ENCODE data around the gene ATAD3C. TPM values are rescaled to one million over a fixed set of nuclear protein-coding genes. Genes with fewer than 3 reads are reported as not detected.
"Not testable (repeated sequence)": the region's sequence is repeated elsewhere in the genome, so short reads cannot be mapped to it uniquely, and the experiment has no call there.

ATAD3C gene
- total RNA-seq, 1 donor from 2014 or later: 0.51 TPM

GRCh38 chr1:1461721-1462317 lies 12.3 kb downstream of the ATAD3C start:
- DNase-seq (ENCODE audit: low spot score): no peak
- intact Hi-C loops (cut with DNase I): no loop called here

- intact Hi-C loops (cut with DNase I): no loop called here
- DNase-seq (ENCODE audit: low spot score): no peak
Measured at GRCh38 chr1:1462318-1462966, 13.0 kb downstream of the ATAD3C start.

DNA sequence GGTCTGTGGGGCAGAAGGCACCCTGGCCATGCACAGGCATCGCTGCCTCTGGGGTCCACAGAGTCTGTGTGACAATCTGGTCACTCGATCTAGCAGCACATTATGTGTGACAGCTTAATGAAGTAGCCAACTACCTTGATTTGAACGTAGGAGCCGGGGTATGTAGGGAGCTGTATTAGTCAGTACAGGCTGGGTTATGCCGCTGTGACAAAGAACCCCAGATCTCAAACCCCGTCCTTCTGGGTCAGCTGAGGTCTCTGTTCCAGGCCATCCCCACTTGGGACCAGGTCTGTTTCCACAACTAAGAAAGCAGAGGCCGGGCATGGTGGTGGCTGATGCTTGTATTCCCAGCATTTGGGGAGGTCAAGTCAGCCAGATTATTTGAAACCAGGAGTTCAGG lies 13.8 kb downstream of the ATAD3C start:
- intact Hi-C loops (cut with DNase I): no loop called here
- no peak for DNase-seq (ENCODE audit: low spot score)

GRCh38 chr1:1468196-1468985 lies 18.9 kb downstream of the ATAD3C start:
- intact Hi-C loops (cut with DNase I); DNase-seq (ENCODE audit: low spot score): not testable (repeated sequence)

- intact Hi-C loops (cut with DNase I): loop anchor here (2.0 kb wide), 2 partner anchors 40 to 70 kb away; no protein-coding TSS in a partner anchor
- DNase-seq (ENCODE audit: low spot score): no peak
Measured at GRCh38 chr1:1470626-1471388, 21.3 kb downstream of the ATAD3C start.

DNA sequence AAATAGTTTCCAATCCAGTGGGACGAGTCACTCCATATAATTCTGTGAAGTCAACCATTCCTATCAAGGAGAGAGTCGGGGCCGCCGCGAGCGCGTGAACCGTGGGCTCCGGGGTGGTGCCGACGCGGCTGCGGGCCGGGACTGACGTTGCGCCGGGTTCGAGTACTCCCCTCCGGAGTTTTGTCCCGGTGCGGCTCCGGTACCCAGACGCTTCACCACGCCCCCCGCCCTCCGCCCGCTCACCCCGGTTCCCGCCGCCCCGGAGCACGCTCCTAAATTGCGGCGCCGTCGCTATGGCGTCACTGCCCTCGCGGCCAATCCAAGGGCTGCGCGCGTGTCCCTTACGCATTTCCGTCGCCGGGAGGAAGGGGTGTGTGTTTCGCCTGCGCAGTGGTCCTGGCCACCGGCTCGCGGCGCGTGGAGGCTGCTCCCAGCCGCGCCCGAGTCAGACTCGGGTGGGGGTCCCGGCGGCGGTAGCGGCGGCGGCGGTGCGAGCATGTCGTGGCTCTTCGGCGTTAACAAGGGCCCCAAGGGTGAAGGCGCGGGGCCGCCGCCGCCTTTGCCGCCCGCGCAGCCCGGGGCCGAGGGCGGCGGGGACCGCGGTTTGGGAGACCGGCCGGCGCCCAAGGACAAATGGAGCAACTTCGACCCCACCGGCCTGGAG lies 22.0 kb downstream of the ATAD3C start, which contains the start of gene ATAD3B:
TSS of gene ATAD3B (plus strand) at position 377 of the 664 bp plus-strand sequence. CDS start at position 497, 120 bp downstream.
- peak; percentile 96 for DNase-seq (ENCODE audit: low spot score)
- intact Hi-C loops (cut with DNase I): loop anchor here (2.0 kb wide), 2 partner anchors 39 to 71 kb away; no protein-coding TSS in a partner anchor

- DNase-seq (ENCODE audit: low spot score); intact Hi-C loops (cut with DNase I): not testable (repeated sequence)
Measured at GRCh38 chr1:1472053-1472876, 22.8 kb downstream of the ATAD3C start.

DNA sequence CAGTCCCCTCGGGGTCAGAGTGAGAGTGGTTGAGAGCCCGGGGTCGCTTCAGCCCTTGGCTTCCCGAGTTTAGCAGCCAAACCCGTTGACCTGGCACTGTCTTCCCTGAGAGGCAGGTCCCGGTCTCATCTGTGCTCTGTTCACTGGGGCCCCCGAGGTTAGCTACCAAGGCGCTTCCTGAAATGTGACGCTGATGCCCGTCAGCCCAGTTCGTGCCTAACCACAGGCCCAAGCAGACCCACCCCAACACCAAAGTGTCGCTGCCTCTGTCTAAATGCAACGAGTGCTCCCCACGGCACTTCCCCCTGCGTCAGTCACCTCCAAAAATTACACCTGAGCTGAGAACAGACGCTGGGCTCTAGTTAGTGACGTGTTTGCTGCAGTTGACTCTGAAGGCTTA lies 26.5 kb downstream of the ATAD3C start:
- DNase-seq (ENCODE audit: low spot score); intact Hi-C loops (cut with DNase I): not testable (repeated sequence)

GRCh38 chr1:1477206-1477605 lies 27.7 kb downstream of the ATAD3C start:
- intact Hi-C loops (cut with DNase I): no loop called here
- no peak for DNase-seq (ENCODE audit: low spot score)

DNA sequence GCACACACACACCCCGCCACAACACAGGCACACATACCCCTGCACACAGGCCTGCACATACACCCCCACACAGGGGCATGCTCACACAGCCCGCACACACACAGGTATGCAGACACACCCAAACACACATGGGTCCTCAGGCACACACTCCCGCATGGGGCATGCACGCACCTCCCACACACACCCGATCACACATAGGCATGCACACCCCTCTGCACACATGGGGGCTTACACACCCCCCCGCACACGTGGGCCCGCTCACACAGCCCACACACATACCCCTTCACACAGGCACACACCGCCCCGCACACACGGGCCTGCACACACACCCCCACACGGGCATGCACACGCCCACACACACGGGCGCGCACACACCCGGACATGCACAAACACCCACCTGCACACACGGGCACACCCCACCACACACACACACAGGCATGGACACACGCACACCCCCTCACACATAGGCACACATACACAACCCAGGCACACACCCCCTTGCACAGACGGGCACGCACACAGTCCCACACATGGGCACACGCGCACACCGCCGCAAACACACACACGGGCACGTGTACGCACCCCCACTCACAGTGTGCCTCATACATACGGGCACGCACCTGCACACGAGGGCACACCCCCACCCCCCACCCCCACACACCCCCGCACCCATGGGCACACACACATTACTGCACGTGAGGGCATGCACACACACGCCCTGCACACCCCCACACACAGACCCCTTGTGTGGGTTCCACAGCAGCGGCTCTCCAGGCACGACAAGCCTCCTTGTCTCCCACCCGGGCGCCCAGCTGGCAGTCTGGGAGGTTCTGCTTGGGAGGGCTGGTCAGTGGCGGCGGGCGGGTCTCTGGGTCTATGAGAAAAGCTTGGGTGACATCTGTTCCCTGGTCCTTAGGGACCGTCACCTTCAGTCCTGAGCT lies 30.3 kb downstream of the ATAD3C start:
- DNase-seq (ENCODE audit: low spot score): no peak
- intact Hi-C loops (cut with DNase I): no loop called here

- intact Hi-C loops (cut with DNase I); DNase-seq (ENCODE audit: low spot score): not testable (repeated sequence)
Measured at GRCh38 chr1:1480488-1480867, 31.0 kb downstream of the ATAD3C start.

DNA sequence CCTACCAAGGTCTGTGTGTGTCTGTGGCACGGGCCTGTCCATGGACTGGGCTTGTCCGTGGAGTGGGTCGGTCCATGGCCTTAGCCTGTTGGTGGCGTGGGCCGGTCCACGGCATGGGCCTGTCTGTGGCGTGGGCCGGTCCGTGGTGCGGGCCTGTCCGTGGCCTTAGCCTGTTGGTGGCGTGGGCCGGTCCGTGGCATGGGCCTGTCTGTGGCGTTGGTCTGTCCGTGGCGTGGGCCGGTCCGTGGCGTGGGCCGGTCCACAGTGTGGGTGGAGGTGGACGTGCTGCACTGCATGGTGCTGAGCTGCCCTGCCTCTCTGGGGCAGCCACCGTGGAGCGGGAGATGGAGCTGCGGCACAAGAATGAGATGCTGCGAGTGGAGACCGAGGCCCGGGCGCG lies 32.3 kb downstream of the ATAD3C start:
- intact Hi-C loops (cut with DNase I); DNase-seq (ENCODE audit: low spot score): not testable (repeated sequence)

DNA sequence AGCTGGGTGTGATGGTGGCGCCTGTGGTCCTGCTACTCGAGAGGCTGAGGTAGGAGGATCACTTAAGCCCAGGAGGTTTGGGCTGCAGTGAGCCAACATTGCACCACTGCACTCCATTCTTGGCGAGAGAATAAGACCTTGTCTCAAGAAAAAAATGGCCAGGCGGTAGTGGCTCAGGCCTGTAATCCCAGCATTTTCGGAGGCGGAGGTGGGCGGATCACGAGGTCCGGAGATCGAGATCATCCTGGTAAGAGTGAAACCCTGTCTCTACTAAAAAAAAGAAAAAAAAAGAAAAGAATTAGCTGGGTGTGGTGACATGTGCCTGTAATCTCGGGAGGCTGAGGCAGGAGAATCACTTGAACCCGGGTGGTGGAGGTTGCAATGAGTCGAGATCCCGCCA lies 33.4 kb downstream of the ATAD3C start:
- DNase-seq (ENCODE audit: low spot score): no peak
- intact Hi-C loops (cut with DNase I): no loop called here

DNA sequence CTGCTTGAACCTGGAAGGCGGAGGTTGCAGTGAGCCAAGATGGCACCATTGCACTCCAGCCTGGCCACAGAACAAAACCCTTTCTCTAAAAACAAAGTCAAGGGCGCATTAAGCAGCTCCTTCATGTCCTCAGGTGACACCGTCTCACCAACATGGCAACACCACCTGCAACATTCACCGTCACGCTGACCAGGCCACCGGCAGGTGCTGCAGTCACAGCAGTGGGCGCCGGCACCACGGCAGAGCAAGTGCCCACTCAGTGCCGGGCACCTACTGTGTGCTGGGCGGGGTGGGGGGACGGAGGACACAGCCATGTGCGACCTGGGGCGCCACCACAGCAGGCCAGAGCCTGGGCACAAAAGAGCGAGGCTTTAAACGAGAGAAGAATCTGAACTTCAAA lies 34.2 kb downstream of the ATAD3C start:
- DNase-seq (ENCODE audit: low spot score): no peak
- intact Hi-C loops (cut with DNase I): no loop called here

DNA sequence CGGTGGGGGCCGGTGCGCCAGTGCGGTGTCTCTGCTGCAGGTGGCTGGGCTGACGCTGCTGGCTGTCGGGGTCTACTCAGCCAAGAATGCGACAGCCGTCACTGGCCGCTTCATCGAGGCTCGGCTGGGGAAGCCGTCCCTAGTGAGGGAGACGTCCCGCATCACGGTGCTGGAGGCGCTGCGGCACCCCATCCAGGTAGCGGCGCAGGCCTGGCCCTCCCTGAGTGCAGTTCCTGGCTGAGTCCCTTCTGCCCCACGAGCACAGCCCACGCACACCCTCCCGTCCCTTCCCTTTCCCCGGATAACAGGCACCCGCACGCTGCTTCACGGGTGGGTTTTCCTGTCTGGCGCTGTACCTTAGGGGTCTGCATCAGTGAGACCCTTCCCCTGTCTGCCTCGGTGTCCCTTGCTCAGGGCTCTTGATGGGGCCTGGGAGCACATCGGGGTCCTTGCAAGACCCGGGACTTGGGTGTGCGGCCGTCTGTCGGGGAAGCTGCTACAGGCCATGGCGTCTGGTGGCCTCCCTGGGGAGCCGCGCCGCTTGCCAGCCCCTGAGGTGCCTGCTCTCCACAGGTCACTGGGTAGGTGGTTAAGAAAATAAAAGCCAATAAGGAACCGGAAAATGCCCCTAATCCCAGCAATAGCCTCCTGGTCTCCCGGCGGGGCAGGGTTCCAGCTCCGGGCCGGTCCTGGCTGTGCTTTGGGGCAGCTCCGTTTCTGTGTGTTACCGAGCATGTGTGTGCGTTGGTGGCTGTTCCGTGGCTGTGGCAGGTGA lies 35.7 kb downstream of the ATAD3C start:
- DNase-seq (ENCODE audit: low spot score); intact Hi-C loops (cut with DNase I): not testable (repeated sequence)

DNA sequence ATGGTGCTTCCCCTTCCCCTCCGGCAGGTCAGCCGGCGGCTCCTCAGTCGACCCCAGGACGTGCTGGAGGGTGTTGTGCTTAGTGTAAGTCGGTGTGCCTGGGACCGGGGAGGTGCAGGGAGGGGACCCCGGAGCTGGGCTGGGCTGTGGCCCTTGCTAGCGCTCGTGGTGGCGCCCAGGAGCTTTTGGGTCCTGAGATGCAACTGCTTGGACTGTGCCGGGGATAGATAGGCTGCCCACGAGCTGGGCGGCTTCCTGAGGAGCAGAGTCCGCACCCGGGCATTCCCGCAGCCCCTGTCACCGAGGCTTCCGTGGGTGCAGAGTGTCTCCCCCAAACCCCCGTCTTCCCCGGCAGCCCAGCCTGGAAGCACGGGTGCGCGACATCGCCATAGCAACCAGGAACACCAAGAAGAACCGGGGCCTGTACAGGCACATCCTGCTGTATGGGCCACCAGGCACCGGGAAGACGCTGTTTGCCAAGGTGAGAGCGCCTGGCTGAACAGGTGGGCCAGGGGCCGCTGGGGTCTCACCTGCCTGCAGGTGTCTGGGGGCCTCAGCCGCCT lies 36.3 kb downstream of the ATAD3C start:
- DNase-seq (ENCODE audit: low spot score); intact Hi-C loops (cut with DNase I): not testable (repeated sequence)

Measured in cardiac septum (tissue), 1 donor.